ENCODE results near the gene SCO1. TPM values are rescaled to one million over a fixed set of nuclear protein-coding genes. Genes with fewer than 3 reads are reported as not detected.
A peak's percentile ranks its signal among the peaks of the same experiment; 100 is the strongest.

SCO1 gene
- 15.0 TPM for total RNA-seq
- 10 to 100 TPM; 14.7 to 17.5 (median 16.1) TPM for polyA plus RNA-seq

DNA sequence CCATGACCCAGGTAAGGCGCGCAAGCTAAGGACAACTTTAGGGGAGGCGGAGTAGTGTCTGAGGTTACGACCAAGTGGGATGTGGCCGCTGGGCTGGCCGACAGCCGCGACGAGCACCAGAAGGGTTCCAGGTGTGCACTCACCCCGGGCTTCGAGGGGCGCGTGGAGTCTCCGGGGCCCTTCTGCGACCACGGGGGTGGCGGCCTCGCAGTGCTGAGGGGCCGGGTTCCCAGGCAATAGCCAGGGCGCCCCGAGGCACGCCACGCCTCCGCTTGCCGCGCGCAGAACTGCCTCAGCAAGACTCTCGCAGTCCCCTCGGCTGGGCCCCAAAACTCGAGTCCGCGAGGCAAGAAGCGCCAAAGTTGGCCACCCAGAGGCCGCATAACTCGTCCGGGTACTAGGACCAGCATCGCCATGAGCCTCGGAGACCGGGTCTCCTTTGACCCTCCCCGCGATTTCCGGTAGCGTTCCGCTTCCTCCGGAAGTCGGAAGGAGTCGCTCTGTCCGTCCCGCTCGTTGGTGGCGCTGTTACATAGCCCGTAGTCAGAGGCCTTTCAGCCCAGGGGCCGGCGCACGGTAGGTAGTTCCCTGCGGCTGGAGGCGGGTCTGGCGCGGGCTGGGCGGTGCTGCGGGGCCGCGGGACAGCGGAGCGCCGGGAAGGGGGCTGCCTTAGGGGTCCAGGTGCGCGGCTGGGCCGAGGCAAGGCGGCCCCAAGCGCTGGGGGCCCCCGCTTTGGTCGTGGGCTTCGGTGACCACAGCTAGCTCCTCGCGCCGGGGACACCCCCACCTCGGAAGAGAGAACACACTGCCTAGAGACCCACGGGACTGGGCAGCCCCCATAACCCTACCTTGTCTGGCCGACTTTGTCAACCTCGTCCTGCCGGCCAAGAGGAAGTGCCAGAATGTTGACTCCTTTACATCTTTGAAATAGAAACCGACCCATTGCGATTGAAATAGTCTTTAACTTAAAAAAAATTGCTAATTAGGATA is at the start of gene SCO1, which contains the start of gene ADPRM:
SCO1 (minus strand) TSS at position 442 of the 990 bp plus-strand sequence; CDS start at position 416, 26 bp downstream.
ADPRM (plus strand) TSS at position 503 of the 990 bp plus-strand sequence. CDS start 7,333 bp downstream, outside the sequence.
- H3K27me3 ChIP-seq (ENCODE audit: control insufficient read depth, insufficient read depth, low read length): no peaks in the 10 kb centered on the region
- peak; percentile 98 for ATAC-seq (ENCODE audit: low read depth in 2 of 2)
- H3K4me3 ChIP-seq (ENCODE audit: low read depth, low read length): peak within 1 kb of the TSS; percentile 99
- DNase-seq: peak; percentile 87 to 95 (median 88)
- Mint-ChIP-seq H3K4me1 (peaks cover 30 to 71% (median 58%) of the 10 kb centered on the region in 4 donors), H3K27me3 (no peaks in the 10 kb centered on the region), H3K27ac (peak within 1 kb of the TSS; percentile 95 to 98 (median 96)), H3K36me3 (peaks cover 19% of the 10 kb centered on the region), H3K4me3 (peak within 1 kb of the TSS; percentile 95 to 100 (median 97)), H3K9me3 (no peaks in the 10 kb centered on the region)
- H3K9me3 ChIP-seq (ENCODE audit: control insufficient read depth in 2 of 2, low read length in 2 of 2): no peaks in the 10 kb centered on the region
- H3K27ac ChIP-seq (ENCODE audit: insufficient read depth, low read length, poor library complexity, severe bottlenecking): peak within 1 kb of the TSS; percentile 91
- peaks cover 43% of the 10 kb centered on the region for H3K4me1 ChIP-seq (ENCODE audit: control insufficient read depth, insufficient read depth, low read length, poor library complexity, severe bottlenecking)
- H3K36me3 ChIP-seq (ENCODE audit: control insufficient read depth, insufficient read depth, low read length): peaks cover 13% of the 10 kb centered on the region

DNA sequence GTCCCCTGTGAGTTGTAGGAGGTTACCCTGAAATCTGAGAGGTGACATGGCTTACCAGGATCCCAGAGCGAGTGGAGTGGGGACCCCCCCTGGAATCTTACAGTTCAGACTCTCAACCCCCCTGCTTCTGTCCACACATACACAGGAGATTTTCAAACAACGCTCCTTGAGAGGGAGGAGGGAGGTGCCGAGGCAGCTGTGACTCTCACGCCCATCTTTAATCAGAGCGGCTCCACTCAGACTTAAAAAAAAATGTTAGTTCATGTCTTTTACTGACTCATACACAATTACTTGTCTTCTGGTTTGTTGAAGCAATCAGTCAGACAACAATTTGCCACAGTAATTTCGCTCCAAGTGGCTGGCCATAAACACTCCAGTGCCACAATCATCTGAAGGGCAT is 47.9 kb upstream of the SCO1 start:
- Histone ChIP-seq H3K27me3 (ENCODE audit: control insufficient read depth, insufficient read depth, low read length) (no peaks in the 10 kb centered on the region), H3K36me3 (ENCODE audit: control insufficient read depth, insufficient read depth, low read length) (no peaks in the 10 kb centered on the region), H3K27ac (ENCODE audit: insufficient read depth, low read length, poor library complexity, severe bottlenecking) (no peak overlapping the region), H3K4me3 (ENCODE audit: low read depth, low read length) (no peak overlapping the region), H3K4me1 (ENCODE audit: control insufficient read depth, insufficient read depth, low read length, poor library complexity, severe bottlenecking) (peaks cover 5% of the 10 kb centered on the region), H3K9me3 (ENCODE audit: control insufficient read depth in 2 of 2, low read length in 2 of 2) (no peaks in the 10 kb centered on the region)
- Mint-ChIP-seq H3K9me3 (peaks cover 0 to 2% (median 0%) of the 10 kb centered on the region in 7 donors), H3K27me3 (peaks cover 16% of the 10 kb centered on the region), H3K36me3 (no peaks in the 10 kb centered on the region), H3K4me3 (no peak overlapping the region), H3K27ac (no peak overlapping the region), H3K4me1 (peaks cover 0 to 13% (median 8%) of the 10 kb centered on the region in 4 donors)
- no peak for ATAC-seq (ENCODE audit: low read depth in 2 of 2)
- DNase-seq: no peak

- H3K4me3 ChIP-seq (ENCODE audit: low read depth, low read length): peak overlapping the region; percentile 3
- no peaks in the 10 kb centered on the region for H3K9me3 ChIP-seq (ENCODE audit: control insufficient read depth in 2 of 2, low read length in 2 of 2)
- no peaks in the 10 kb centered on the region for H3K27me3 ChIP-seq (ENCODE audit: control insufficient read depth, insufficient read depth, low read length)
- Mint-ChIP-seq H3K4me3 (peak overlapping the region in 3 of 4 donors; percentile 44 to 66 (median 61)), H3K27me3 (peaks cover 16% of the 10 kb centered on the region), H3K9me3 (peaks cover 0 to 2% (median 0%) of the 10 kb centered on the region in 7 donors), H3K4me1 (peaks cover 0 to 13% (median 8%) of the 10 kb centered on the region in 4 donors), H3K36me3 (no peaks in the 10 kb centered on the region), H3K27ac (peak overlapping the region; percentile 22 to 83 (median 37))
- ATAC-seq (ENCODE audit: low read depth in 2 of 2): peak; percentile 85 to 86
- H3K36me3 ChIP-seq (ENCODE audit: control insufficient read depth, insufficient read depth, low read length): no peaks in the 10 kb centered on the region
- no peak overlapping the region for H3K27ac ChIP-seq (ENCODE audit: insufficient read depth, low read length, poor library complexity, severe bottlenecking)
- H3K4me1 ChIP-seq (ENCODE audit: control insufficient read depth, insufficient read depth, low read length, poor library complexity, severe bottlenecking): peaks cover 5% of the 10 kb centered on the region
- peak in 2 of 3 donors; percentile 55 to 56 for DNase-seq
Measured at GRCh38 chr17:10744501-10745000, 47.2 kb upstream of the SCO1 start.

- peaks cover 5% of the 10 kb centered on the region for H3K4me1 ChIP-seq (ENCODE audit: control insufficient read depth, insufficient read depth, low read length, poor library complexity, severe bottlenecking)
- peaks cover 0 to 13% (median 8%) of the 10 kb centered on the region in 4 donors for H3K4me1 Mint-ChIP-seq
- no peak overlapping the region for H3K27ac Mint-ChIP-seq
- no peaks in the 10 kb centered on the region for H3K36me3 Mint-ChIP-seq
- ATAC-seq (ENCODE audit: low read depth in 2 of 2): no peak
- peaks cover 2% of the 10 kb centered on the region for H3K27me3 ChIP-seq (ENCODE audit: control insufficient read depth, insufficient read depth, low read length)
- H3K36me3 ChIP-seq (ENCODE audit: control insufficient read depth, insufficient read depth, low read length): no peaks in the 10 kb centered on the region
- DNase-seq: no peak
- peaks cover 0 to 2% (median 0%) of the 10 kb centered on the region in 7 donors for H3K9me3 Mint-ChIP-seq
- no peak overlapping the region for H3K27ac ChIP-seq (ENCODE audit: insufficient read depth, low read length, poor library complexity, severe bottlenecking)
- H3K4me3 Mint-ChIP-seq: no peak overlapping the region
- no peaks in the 10 kb centered on the region for H3K9me3 ChIP-seq (ENCODE audit: control insufficient read depth in 2 of 2, low read length in 2 of 2)
- no peak overlapping the region for H3K4me3 ChIP-seq (ENCODE audit: low read depth, low read length)
- H3K27me3 Mint-ChIP-seq: peaks cover 16% of the 10 kb centered on the region
Measured at GRCh38 chr17:10743316-10744009, 46.1 kb upstream of the SCO1 start.

GRCh38 chr17:10742431-10742830 is 45.1 kb upstream of the SCO1 start:
- Histone ChIP-seq H3K4me1 (ENCODE audit: control insufficient read depth, insufficient read depth, low read length, poor library complexity, severe bottlenecking) (peaks cover 5% of the 10 kb centered on the region), H3K36me3 (ENCODE audit: control insufficient read depth, insufficient read depth, low read length) (no peaks in the 10 kb centered on the region), H3K27ac (ENCODE audit: insufficient read depth, low read length, poor library complexity, severe bottlenecking) (no peak overlapping the region), H3K27me3 (ENCODE audit: control insufficient read depth, insufficient read depth, low read length) (peaks cover 4% of the 10 kb centered on the region), H3K9me3 (ENCODE audit: control insufficient read depth in 2 of 2, low read length in 2 of 2) (no peaks in the 10 kb centered on the region), H3K4me3 (ENCODE audit: low read depth, low read length) (no peak overlapping the region)
- peaks cover 14% of the 10 kb centered on the region for H3K27me3 Mint-ChIP-seq
- no peaks in the 10 kb centered on the region for H3K36me3 Mint-ChIP-seq
- no peak overlapping the region for H3K4me3 Mint-ChIP-seq
- H3K27ac Mint-ChIP-seq: no peak overlapping the region
- DNase-seq (no peak), ATAC-seq (ENCODE audit: low read depth in 2 of 2) (no peak)
- peaks cover 0 to 13% (median 7%) of the 10 kb centered on the region in 4 donors for H3K4me1 Mint-ChIP-seq
- peaks cover 0 to 1% (median 0%) of the 10 kb centered on the region in 7 donors for H3K9me3 Mint-ChIP-seq

GRCh38 chr17:10741416-10742135 is 44.2 kb upstream of the SCO1 start:
- Mint-ChIP-seq H3K36me3 (no peaks in the 10 kb centered on the region), H3K27ac (peak overlapping the region in 2 of 3 donors; percentile 47 to 70), H3K9me3 (peaks cover 0 to 1% (median 0%) of the 10 kb centered on the region in 7 donors), H3K4me3 (no peak overlapping the region), H3K4me1 (peaks cover 0 to 17% (median 9%) of the 10 kb centered on the region in 4 donors), H3K27me3 (peaks cover 16% of the 10 kb centered on the region)
- Histone ChIP-seq H3K27me3 (ENCODE audit: control insufficient read depth, insufficient read depth, low read length) (peaks cover 4% of the 10 kb centered on the region), H3K27ac (ENCODE audit: insufficient read depth, low read length, poor library complexity, severe bottlenecking) (no peak overlapping the region), H3K36me3 (ENCODE audit: control insufficient read depth, insufficient read depth, low read length) (no peaks in the 10 kb centered on the region), H3K4me3 (ENCODE audit: low read depth, low read length) (no peak overlapping the region), H3K9me3 (ENCODE audit: control insufficient read depth in 2 of 2, low read length in 2 of 2) (no peaks in the 10 kb centered on the region), H3K4me1 (ENCODE audit: control insufficient read depth, insufficient read depth, low read length, poor library complexity, severe bottlenecking) (peaks cover 5% of the 10 kb centered on the region)
- DNase-seq: no peak
- no peak for ATAC-seq (ENCODE audit: low read depth in 2 of 2)

GRCh38 chr17:10739386-10739785 is 42.1 kb upstream of the SCO1 start:
- Mint-ChIP-seq H3K27ac (peak overlapping the region in 1 of 3 donors; percentile 28), H3K27me3 (peaks cover 13% of the 10 kb centered on the region), H3K36me3 (no peaks in the 10 kb centered on the region), H3K4me1 (peaks cover 0 to 10% (median 5%) of the 10 kb centered on the region in 4 donors), H3K4me3 (no peak overlapping the region), H3K9me3 (peaks cover 0 to 1% (median 0%) of the 10 kb centered on the region in 7 donors)
- DNase-seq (no peak), ATAC-seq (ENCODE audit: low read depth in 2 of 2) (no peak)
- H3K36me3 ChIP-seq (ENCODE audit: control insufficient read depth, insufficient read depth, low read length): no peaks in the 10 kb centered on the region
- H3K4me1 ChIP-seq (ENCODE audit: control insufficient read depth, insufficient read depth, low read length, poor library complexity, severe bottlenecking): peaks cover 5% of the 10 kb centered on the region
- no peak overlapping the region for H3K27ac ChIP-seq (ENCODE audit: insufficient read depth, low read length, poor library complexity, severe bottlenecking)
- H3K9me3 ChIP-seq (ENCODE audit: control insufficient read depth in 2 of 2, low read length in 2 of 2): no peaks in the 10 kb centered on the region
- H3K27me3 ChIP-seq (ENCODE audit: control insufficient read depth, insufficient read depth, low read length): peaks cover 4% of the 10 kb centered on the region
- H3K4me3 ChIP-seq (ENCODE audit: low read depth, low read length): no peak overlapping the region
